Endothelial cell of umbilical vein (primary cell): ENCODE data around the gene LGALS13. TPM values are rescaled to one million over a fixed set of nuclear protein-coding genes. Genes with fewer than 3 reads are reported as not detected.

Experiments used
- BruUV-seq: library from RNA; stranded (reverse); fragments of 400-500 nt; replicated peaks from 2 replicates; lab custom pipeline; 2021; lab: Mats Ljungman, UMichigan
- CTCF ChIA-PET: fragments of 300-600, 350-600 bp; sonication (Branson Sonifier 250); formaldehyde crosslinking; loops from one replicate; lab custom pipeline; 2021; ENCODE audit warnings: antibody characterized with exemption, inconsistent platforms; lab: Charles Lee
- POLR2A ChIA-PET: fragments of 300-600, 350-600 bp; sonication (Branson Sonifier 250); formaldehyde crosslinking; loops from one replicate; lab custom pipeline; 2021; ENCODE audit warnings: antibody characterized with exemption, inconsistent platforms; lab: Charles Lee
- DNase-seq: peaks from one replicate; pipeline ENCODE4 v3.0.0-alpha.2; 2011; ENCODE audit warnings: low read depth, low spot score
- FAIRE-seq: peaks from 2 replicates; lab custom pipeline; 2011; peaks lifted over from hg19 to GRCh38; lab: Jason Lieb, UNC
- H2AFZ ChIP-seq: 2 replicates; pipeline ENCODE4 v1.6.0; 2012; ENCODE audit warnings: low read depth, low read length, control low read depth, inconsistent platforms
- H3K27ac ChIP-seq: 2 replicates; pipeline ENCODE4 v1.5.1; 2011; ENCODE audit warnings: low read depth, mild to moderate bottlenecking, control low read depth, low read length, moderate library complexity; ENCODE audit not compliant: insufficient read depth
- H3K27me3 ChIP-seq, 2 experiments: 2 replicates each; pipeline versions ENCODE4 v1.6.0 to v1.6.1; 2011; ENCODE audit warnings: low read length in 2 of 2, mixed read lengths in 1 of 2; ENCODE audit not compliant: control insufficient read depth in 2 of 2, insufficient read depth in 2 of 2
- H3K36me3 ChIP-seq, 2 experiments: 2 replicates in 1 of 2; 3 replicates in 1 of 2; pipeline ENCODE4 v1.5.1; 2011; ENCODE audit warnings: low read length in 2 of 2, mild to moderate bottlenecking in 1 of 2, moderate library complexity in 1 of 2; ENCODE audit not compliant: control insufficient read depth in 2 of 2, insufficient read depth in 2 of 2; ENCODE audit errors: extremely low read depth in 1 of 2
- H3K4me1 ChIP-seq: 3 replicates; pipeline ENCODE4 v1.5.1; 2011; ENCODE audit warnings: mild to moderate bottlenecking, low read length; ENCODE audit not compliant: control insufficient read depth, insufficient read depth; ENCODE audit errors: extremely low read depth
- H3K4me2 ChIP-seq: 2 replicates; pipeline ENCODE4 v1.6.1; 2011; ENCODE audit warnings: low read length, control low read depth, mixed read lengths; ENCODE audit not compliant: insufficient read depth
- H3K4me3 ChIP-seq, 3 experiments: fragments of 200-600 bp in 1 of 3; sonication (generic), shearing (Covaris generic) in 1 of 3; replicated peaks in 1 of 3; 2 replicates each; pipeline ENCODE4 v1.5.1; 2011 to 2016; ENCODE audit warnings: control low read depth in 3 of 3, low read length in 3 of 3, mild to moderate bottlenecking in 2 of 3, inconsistent platforms in 1 of 3, low read depth in 1 of 3, moderate library complexity in 1 of 3; ENCODE audit not compliant: insufficient read depth in 1 of 3
- H3K79me2 ChIP-seq: 2 replicates; pipeline ENCODE4 v1.6.0; 2012; ENCODE audit warnings: low read length, inconsistent platforms; ENCODE audit not compliant: control insufficient read depth, insufficient read depth
- H3K9ac ChIP-seq: replicated peaks from 2 replicates; pipeline ENCODE3; 2011; ENCODE audit warnings: low read length, control low read depth; ENCODE audit not compliant: insufficient read depth; ENCODE audit errors: extremely low read depth
- H3K9me1 ChIP-seq: replicated peaks from 3 replicates; pipeline ENCODE4 v1.6.0; 2011; ENCODE audit warnings: mild to moderate bottlenecking, low read length; ENCODE audit not compliant: control insufficient read depth, insufficient read depth; ENCODE audit errors: extremely low read depth
- H3K9me3 ChIP-seq: replicated peaks from 2 replicates; pipeline ENCODE4 v1.5.1; 2012; ENCODE audit warnings: low read length, inconsistent platforms; ENCODE audit not compliant: control insufficient read depth, insufficient read depth
- H4K20me1 ChIP-seq: replicated peaks from 2 replicates; pipeline ENCODE3; 2011; ENCODE audit warnings: mild to moderate bottlenecking, low read length; ENCODE audit not compliant: control insufficient read depth, insufficient read depth; ENCODE audit errors: extremely low read depth
- FOS ChIP-seq: IDR thresholded peaks from 2 replicates; pipeline ENCODE4 v1.6.1; 2011; ENCODE audit warnings: mild to moderate bottlenecking, low read length, moderate library complexity, borderline replicate concordance; ENCODE audit not compliant: insufficient read depth
- GATA2 ChIP-seq: IDR thresholded peaks from 2 replicates; pipeline ENCODE4 v1.7.0; 2011; ENCODE audit warnings: low read depth, mild to moderate bottlenecking, moderate library complexity, mixed read lengths, low read length; ENCODE audit not compliant: insufficient read length, insufficient read depth
- JUN ChIP-seq: IDR thresholded peaks from 2 replicates; pipeline ENCODE4 v1.6.1; 2011; ENCODE audit warnings: borderline replicate concordance, low read depth; ENCODE audit not compliant: insufficient read length, insufficient read depth
- MYC ChIP-seq: IDR thresholded peaks from one replicate; pipeline ENCODE4 v1.6.1; 2011; ENCODE audit warnings: mild to moderate bottlenecking, low read depth, low read length
- POLR2A ChIP-seq: IDR thresholded peaks from 2 replicates; pipeline ENCODE4 v1.6.1; 2012; ENCODE audit warnings: low read depth, mild to moderate bottlenecking, control low read depth, low read length
- POLR2AphosphoS5 ChIP-seq: IDR thresholded peaks from 2 replicates; pipeline ENCODE4 v1.6.1; 2012; ENCODE audit warnings: low read depth, mild to moderate bottlenecking, control low read depth, low read length, moderate library complexity; ENCODE audit not compliant: insufficient read depth
- dilution Hi-C: fragments of 300-500 bp; cut with MboI; formaldehyde crosslinking; loops from one replicate; pipeline ENCODE4 v1.15.0; 2019; ENCODE audit warnings: low sequenced_read_pairs; ENCODE audit not compliant: extremely low pct_ligation_motif_present
- intact Hi-C: fragments of 100-400 bp; cut with micrococcal nuclease; formaldehyde crosslinking; loops from one replicate; pipeline ENCODE4 v1.10.0; 2022
- polyA plus RNA-seq, 4 experiments: library from polyadenylated mRNA; depleted of rRNA in 3 of 4; stranded (reverse) in 3 of 4; unstranded in 1 of 4; fragments of >200 nt; gene quantifications; 2 replicates each; pipeline versions ENCODE4 v1.2.1 to v1.2.3, GENCODE V29; 2011 to 2012; ENCODE audit warnings: missing spikeins in 1 of 4
- total RNA-seq: library from RNA; stranded (reverse); gene quantifications from 2 replicates; pipeline ENCODE4 v1.2.3, GENCODE V29; 2021
- TF ChIP-seq, protein P1 (sequence below): IDR thresholded peaks from 2 replicates; pipeline ENCODE4 v1.6.1; 2011; ENCODE audit not compliant: insufficient read depth, insufficient read length
- TF ChIP-seq, protein P2 (sequence below), 2 donors: IDR thresholded peaks; 1 replicate in 1 of 2; 2 replicates in 1 of 2; pipeline ENCODE4 v1.5.1; 2011; ENCODE audit warnings: low read length in 2 of 2, mild to moderate bottlenecking in 2 of 2, moderate library complexity in 2 of 2, control low read depth in 1 of 2, inconsistent platforms in 1 of 2, low read depth in 1 of 2; ENCODE audit not compliant: insufficient read depth in 1 of 2; ENCODE audit errors: extremely low read depth in 1 of 2

Gene LGALS13
- total and polyA plus RNA-seq, 2 donors (not counting 3 experiments of a cell fraction or from before 2014, with no cell fraction given), result not detected

- no peak overlapping the region for H2AFZ ChIP-seq
- H3K9ac ChIP-seq, result no peak overlapping the region
- no peaks in the 10 kb centered on the region for H3K79me2 ChIP-seq
- H4K20me1 ChIP-seq, result no peaks in the 10 kb centered on the region
- H3K4me3 ChIP-seq, result no peak overlapping the region
- no peak for DNase-seq
- H3K27me3 ChIP-seq, result peaks cover 4 to 5% of the 10 kb centered on the region in 2 experiments
- no peak for FAIRE-seq
- H3K36me3 ChIP-seq, result no peaks in the 10 kb centered on the region
- H3K9me1 ChIP-seq, result no peaks in the 10 kb centered on the region
- no peaks in the 10 kb centered on the region for H3K9me3 ChIP-seq
- no peak overlapping the region for H3K27ac ChIP-seq
- intact Hi-C loops (no loop called here), dilution Hi-C loops (no loop called here)
- CTCF ChIA-PET, result no interaction called here
- POLR2A ChIA-PET, result no interaction called here
- no peaks in the 10 kb centered on the region for H3K4me1 ChIP-seq
- TF ChIP-seq FOS (no peak), GATA2 (no peak), MYC (no peak), POLR2AphosphoS5 (no peak), POLR2A (no peak), JUN (no peak)
- TF ChIP-seq, protein P1, sequence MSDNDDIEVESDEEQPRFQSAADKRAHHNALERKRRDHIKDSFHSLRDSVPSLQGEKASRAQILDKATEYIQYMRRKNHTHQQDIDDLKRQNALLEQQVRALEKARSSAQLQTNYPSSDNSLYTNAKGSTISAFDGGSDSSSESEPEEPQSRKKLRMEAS, result no peak
- TF ChIP-seq, protein P2, sequence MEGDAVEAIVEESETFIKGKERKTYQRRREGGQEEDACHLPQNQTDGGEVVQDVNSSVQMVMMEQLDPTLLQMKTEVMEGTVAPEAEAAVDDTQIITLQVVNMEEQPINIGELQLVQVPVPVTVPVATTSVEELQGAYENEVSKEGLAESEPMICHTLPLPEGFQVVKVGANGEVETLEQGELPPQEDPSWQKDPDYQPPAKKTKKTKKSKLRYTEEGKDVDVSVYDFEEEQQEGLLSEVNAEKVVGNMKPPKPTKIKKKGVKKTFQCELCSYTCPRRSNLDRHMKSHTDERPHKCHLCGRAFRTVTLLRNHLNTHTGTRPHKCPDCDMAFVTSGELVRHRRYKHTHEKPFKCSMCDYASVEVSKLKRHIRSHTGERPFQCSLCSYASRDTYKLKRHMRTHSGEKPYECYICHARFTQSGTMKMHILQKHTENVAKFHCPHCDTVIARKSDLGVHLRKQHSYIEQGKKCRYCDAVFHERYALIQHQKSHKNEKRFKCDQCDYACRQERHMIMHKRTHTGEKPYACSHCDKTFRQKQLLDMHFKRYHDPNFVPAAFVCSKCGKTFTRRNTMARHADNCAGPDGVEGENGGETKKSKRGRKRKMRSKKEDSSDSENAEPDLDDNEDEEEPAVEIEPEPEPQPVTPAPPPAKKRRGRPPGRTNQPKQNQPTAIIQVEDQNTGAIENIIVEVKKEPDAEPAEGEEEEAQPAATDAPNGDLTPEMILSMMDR (IDR thresholded peaks at IDR 0.05; ENCODE audit: extremely low read depth in 1 of 2, insufficient read depth in 1 of 2, low read depth in 1 of 2, low read length in 2 of 2), result no peak
- H3K4me2 ChIP-seq, result no peak overlapping the region
- no TSS peak for BruUV-seq
Observed at GRCh38 chr19:39557811-39558623, 44.3 kb upstream of the LGALS13 start.
